Activated CD4-positive, alpha-beta T cell treated with anti-CD3 and anti-CD28 coated beads, Interleukin-10, Interleukin-2, amounts not matched to agents 100 ng/mL and 50 ng/mL, durations not matched to agents 16 hours and 8 hours (primary cell): Measurements from ENCODE around the gene GAMT.
A peak's percentile ranks its signal among the peaks of the same experiment; 100 is the strongest.

Source experiments
- DNase-seq: peaks from one replicate; pipeline ENCODE4 v3.0.0-alpha.2; 2020

GAMT gene

GRCh38 chr19:1399079-1399478 lies 2.3 kb downstream of the GAMT start:
- DNase-seq: no peak

GRCh38 chr19:1397838-1398237 lies 3.5 kb downstream of the GAMT start:
- DNase-seq: no peak

- no peak for DNase-seq
Measured at GRCh38 chr19:1396768-1397679, 4.3 kb downstream of the GAMT start.

- no peak for DNase-seq
Measured at GRCh38 chr19:1396019-1396767, 5.1 kb downstream of the GAMT start.

- no peak for DNase-seq
Measured at GRCh38 chr19:1395194-1396018, 5.9 kb downstream of the GAMT start.

GRCh38 chr19:1394252-1395193 lies 6.8 kb downstream of the GAMT start:
- DNase-seq: no peak

GRCh38 chr19:1393841-1394240 lies 7.5 kb downstream of the GAMT start:
- DNase-seq: no peak

- DNase-seq: no peak
Measured at GRCh38 chr19:1392939-1393530, 8.3 kb downstream of the GAMT start.

- no peak for DNase-seq
Measured at GRCh38 chr19:1392407-1392806, 8.9 kb downstream of the GAMT start.

- no peak for DNase-seq
Measured at GRCh38 chr19:1390890-1391423, 10.4 kb downstream of the GAMT start.

- no peak for DNase-seq
Measured at GRCh38 chr19:1389033-1389940, 12.1 kb downstream of the GAMT start.

- DNase-seq: no peak
Measured at GRCh38 chr19:1388637-1389026, 12.7 kb downstream of the GAMT start.

- no peak for DNase-seq
Measured at GRCh38 chr19:1387684-1388636, 13.4 kb downstream of the GAMT start.

- DNase-seq: no peak
Measured at GRCh38 chr19:1386945-1387683, 14.2 kb downstream of the GAMT start.

GRCh38 chr19:1385816-1386215 lies 15.5 kb downstream of the GAMT start:
- no peak for DNase-seq

GRCh38 chr19:1384478-1385110 lies 16.7 kb downstream of the GAMT start:
- DNase-seq: peak; percentile 26

- DNase-seq: no peak
Measured at GRCh38 chr19:1384085-1384462, 17.3 kb downstream of the GAMT start.
